Esophagus squamous epithelium (tissue), 4 donors: Measurements from ENCODE around the gene YAE1.

ENCODE experiments used
- POLR2A ChIP-seq, 4 donors: fragments of 450-650 bp; IDR thresholded peaks; one replicate each; pipeline ENCODE4 v1.6.1; 2017; ENCODE audit warnings: antibody characterized with exemption in 4 of 4, mild to moderate bottlenecking in 4 of 4, moderate library complexity in 3 of 4
- TF ChIP-seq, protein P1 (sequence below), 6 experiments: fragments of 450-650 bp in 4 of 6; fragments of 200-600 bp in 2 of 6; sonication (generic) in 2 of 6; IDR thresholded peaks; one replicate each; pipeline ENCODE4 v1.5.1; 2016 to 2019; ENCODE audit warnings: antibody characterized with exemption in 6 of 6, mild to moderate bottlenecking in 4 of 6, moderate library complexity in 4 of 6

DNA sequence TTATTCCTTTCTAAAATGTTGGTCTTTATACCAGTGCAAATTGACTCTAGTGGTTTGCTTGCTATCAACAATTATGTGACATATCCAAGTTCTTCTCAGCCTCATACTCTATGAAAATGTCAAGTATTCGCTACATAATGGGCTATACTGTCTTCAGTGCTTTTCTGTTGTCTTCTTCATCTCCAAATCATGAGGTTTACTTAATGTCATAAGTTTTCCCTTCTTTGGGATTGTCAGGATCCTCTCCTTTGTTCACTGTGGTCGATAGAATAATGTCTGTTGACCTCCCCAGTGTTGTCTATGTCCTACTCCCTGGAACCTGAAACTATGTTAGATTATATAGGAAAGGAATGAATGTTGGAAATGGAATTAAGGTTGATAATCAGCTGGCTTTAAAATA, 40.7 kb downstream of the YAE1 start:
- TF ChIP-seq, protein P1, sequence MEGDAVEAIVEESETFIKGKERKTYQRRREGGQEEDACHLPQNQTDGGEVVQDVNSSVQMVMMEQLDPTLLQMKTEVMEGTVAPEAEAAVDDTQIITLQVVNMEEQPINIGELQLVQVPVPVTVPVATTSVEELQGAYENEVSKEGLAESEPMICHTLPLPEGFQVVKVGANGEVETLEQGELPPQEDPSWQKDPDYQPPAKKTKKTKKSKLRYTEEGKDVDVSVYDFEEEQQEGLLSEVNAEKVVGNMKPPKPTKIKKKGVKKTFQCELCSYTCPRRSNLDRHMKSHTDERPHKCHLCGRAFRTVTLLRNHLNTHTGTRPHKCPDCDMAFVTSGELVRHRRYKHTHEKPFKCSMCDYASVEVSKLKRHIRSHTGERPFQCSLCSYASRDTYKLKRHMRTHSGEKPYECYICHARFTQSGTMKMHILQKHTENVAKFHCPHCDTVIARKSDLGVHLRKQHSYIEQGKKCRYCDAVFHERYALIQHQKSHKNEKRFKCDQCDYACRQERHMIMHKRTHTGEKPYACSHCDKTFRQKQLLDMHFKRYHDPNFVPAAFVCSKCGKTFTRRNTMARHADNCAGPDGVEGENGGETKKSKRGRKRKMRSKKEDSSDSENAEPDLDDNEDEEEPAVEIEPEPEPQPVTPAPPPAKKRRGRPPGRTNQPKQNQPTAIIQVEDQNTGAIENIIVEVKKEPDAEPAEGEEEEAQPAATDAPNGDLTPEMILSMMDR (IDR thresholded peaks at IDR 0.05), result no peak
- no peak for TF ChIP-seq POLR2A (IDR thresholded peaks at IDR 0.05)
